Measurements from ENCODE around the gene ANXA4.

DNA sequence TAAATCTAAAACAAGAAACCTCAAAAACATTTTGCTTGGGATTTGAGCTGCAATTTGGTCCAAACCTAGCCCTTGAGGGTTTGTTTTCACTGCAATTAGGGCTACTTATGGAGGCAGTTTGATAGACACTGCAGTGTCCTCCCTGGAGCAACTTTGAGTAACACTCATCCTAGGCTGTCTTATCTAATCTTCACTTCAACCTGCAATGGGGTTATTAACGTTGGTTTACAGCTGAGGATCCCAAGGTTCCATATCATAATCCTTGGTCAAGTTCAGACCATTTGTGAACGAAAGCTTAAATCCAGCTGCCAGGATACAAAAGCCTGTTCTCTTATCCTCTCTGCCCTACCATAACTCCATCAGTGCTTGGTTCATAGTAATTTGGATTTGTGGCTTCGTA, 2.5 kb downstream of the ANXA4 start:
- TF ChIP-seq, protein P1, sequence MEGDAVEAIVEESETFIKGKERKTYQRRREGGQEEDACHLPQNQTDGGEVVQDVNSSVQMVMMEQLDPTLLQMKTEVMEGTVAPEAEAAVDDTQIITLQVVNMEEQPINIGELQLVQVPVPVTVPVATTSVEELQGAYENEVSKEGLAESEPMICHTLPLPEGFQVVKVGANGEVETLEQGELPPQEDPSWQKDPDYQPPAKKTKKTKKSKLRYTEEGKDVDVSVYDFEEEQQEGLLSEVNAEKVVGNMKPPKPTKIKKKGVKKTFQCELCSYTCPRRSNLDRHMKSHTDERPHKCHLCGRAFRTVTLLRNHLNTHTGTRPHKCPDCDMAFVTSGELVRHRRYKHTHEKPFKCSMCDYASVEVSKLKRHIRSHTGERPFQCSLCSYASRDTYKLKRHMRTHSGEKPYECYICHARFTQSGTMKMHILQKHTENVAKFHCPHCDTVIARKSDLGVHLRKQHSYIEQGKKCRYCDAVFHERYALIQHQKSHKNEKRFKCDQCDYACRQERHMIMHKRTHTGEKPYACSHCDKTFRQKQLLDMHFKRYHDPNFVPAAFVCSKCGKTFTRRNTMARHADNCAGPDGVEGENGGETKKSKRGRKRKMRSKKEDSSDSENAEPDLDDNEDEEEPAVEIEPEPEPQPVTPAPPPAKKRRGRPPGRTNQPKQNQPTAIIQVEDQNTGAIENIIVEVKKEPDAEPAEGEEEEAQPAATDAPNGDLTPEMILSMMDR (IDR thresholded peaks at IDR 0.05): no peak
- no peak for TF ChIP-seq POLR2AphosphoS5 (IDR thresholded peaks at IDR 0.05; ENCODE audit: low read depth, low read length)
- TF ChIP-seq REST (IDR thresholded peaks at IDR 0.05; ENCODE audit: insufficient read depth in 1 of 2, low read depth in 2 of 2, low read length in 1 of 2): no peak
- TF ChIP-seq TCF7L2 (IDR thresholded peaks at IDR 0.05; ENCODE audit: low read depth, low read length): no peak
- TF ChIP-seq SIN3A (IDR thresholded peaks at IDR 0.05; ENCODE audit: borderline replicate concordance, insufficient read depth, low read depth, low read length): no peak

All from Panc1 (cell line).